DMS 273 treated with DMSO at 0.1 percent for 48 hours (cell line): ENCODE measurements around the gene RTN4RL1.
A peak's percentile ranks its signal among the peaks of the same experiment; 100 is the strongest.

Source experiments
- DNase-seq: peaks from one replicate; lab custom pipeline; 2025; lab: John Stamatoyannopoulos, UW

Gene RTN4RL1

GRCh38 chr17:1977583-1978395 lies 47.3 kb downstream of the RTN4RL1 start:
- no peak for DNase-seq

GRCh38 chr17:1976683-1977064 lies 48.5 kb downstream of the RTN4RL1 start:
- DNase-seq = no peak

GRCh38 chr17:1976000-1976682 lies 49.0 kb downstream of the RTN4RL1 start:
- no peak for DNase-seq

DNA sequence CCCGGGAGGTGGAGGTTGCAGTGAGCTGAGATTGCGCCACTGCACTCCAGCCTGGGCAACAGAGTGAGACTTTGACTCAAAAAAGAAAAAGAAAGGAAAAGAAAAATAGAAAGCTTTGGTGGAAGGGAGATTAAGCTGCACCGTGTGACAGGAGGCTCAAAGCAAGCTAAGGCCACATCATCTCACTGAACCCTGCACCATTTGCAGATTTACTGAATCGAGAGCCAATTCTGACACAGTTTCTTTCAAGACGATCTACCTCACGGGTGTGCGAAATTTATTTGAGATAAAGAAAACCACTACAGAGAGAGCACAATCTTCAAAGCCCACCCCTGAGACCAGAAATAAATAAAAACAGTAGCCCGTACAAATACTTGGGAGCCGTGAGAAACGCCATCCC lies 49.6 kb downstream of the RTN4RL1 start:
- no peak for DNase-seq

- no peak for DNase-seq
Observed at GRCh38 chr17:1972487-1973160, 52.5 kb downstream of the RTN4RL1 start.

DNA sequence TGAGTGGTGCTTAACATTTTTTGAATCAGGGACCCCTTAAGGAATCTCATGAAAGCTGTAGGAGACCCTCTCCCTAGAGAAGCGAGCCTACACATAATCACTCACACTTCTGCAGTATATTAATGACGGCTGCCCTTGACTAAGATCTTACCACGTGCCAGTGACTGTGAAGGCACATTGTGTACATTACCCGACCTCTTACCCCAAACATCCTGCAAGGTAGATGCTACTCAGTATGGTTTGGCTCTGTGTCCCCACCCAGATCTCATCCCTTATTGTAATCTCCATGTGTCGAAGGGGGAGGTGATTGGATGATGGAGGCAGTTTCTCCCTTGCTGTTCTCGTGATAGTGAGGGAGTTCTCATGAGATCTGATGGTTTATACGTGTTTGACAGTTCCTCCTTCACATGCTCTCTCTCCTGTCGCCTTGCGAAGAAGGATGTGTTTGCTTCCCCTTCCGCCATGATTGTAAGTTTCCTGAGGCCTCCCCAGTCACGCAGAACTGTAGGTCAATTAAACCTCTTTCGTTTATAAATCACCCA lies 54.2 kb downstream of the RTN4RL1 start:
- DNase-seq = no peak

- no peak for DNase-seq
Observed at GRCh38 chr17:1969712-1970111, 55.4 kb downstream of the RTN4RL1 start.

- no peak for DNase-seq
Observed at GRCh38 chr17:1967213-1967612, 57.9 kb downstream of the RTN4RL1 start.

- no peak for DNase-seq
Observed at GRCh38 chr17:1966274-1967086, 58.7 kb downstream of the RTN4RL1 start.

DNA sequence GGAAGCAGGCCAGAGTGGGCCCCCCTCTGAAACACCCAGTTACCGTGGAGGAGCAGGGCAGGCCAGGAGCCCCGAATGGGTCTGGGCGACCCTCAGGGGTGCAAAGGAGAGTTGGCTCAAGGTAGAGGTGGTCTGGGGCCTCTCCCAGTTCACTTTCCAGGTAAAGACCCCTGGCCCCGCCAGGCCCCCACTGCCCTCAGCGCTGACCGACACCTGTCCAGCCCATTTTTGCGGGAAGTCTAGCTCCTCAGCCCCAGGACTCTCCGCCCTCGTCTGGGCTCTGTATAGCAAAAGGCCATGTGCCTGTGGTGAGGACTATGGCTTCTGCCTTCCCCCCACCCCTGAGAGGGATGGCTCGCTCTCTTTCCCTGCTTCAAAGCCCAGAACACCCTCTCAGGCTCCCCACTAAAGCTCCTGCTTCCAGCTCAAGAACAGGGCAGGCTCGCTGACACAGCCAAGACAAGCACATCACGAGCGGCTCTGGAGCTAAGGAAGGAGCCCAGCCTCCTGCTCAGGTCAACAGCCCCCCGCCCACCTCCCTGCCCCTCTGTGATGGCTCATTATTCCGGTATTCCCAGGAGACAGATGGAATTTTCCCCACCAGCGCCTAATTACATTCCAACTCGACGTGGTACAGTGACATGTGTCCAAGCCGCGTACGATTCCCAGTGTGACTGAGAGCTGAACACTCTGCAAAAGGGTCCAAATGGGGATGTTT lies 59.4 kb downstream of the RTN4RL1 start:
- no peak for DNase-seq

DNA sequence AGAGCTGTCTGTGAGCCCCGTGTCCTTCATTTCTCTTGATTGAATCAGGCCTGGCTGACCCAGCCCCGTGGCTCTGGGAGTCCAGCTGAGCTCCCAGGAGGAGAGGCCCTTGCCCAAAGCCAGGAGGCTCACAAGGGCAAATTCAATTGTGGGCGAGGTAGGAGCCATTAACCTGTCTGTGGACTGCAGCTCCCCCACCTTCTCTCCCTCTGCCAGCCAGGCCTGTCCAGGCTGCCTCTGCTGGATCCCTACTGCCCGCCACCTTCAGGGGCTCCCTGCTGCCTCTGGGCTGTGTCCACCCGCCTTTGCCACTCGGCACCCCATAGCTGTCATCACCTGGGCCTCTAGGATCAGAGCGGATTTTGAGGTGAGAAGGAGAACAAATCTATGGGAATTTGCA lies 61.9 kb downstream of the RTN4RL1 start:
- DNase-seq = no peak

DNA sequence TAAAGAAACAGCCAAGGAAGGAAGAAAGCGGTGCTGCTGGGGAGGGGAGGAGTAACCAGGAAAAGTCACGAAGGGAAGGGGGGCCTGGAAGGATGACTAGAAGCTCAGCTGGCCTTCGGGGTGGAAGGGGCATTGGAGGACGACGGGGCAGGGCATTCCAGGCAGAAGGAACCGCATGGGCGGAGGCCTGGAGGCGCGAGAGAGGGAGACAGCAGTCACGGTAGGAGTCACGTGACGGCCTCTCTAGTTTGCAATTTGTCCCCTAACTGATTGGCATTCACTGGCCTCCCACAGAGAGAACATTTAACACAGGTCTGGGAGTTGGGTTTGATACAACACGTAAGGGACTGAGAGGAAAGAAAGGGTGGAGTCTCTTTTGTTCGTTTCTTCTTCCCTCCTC lies 63.9 kb downstream of the RTN4RL1 start:
- DNase-seq = no peak

- no peak for DNase-seq
Observed at GRCh38 chr17:1960545-1960912, 64.6 kb downstream of the RTN4RL1 start.

GRCh38 chr17:1959871-1960544 lies 65.1 kb downstream of the RTN4RL1 start:
- DNase-seq = no peak

GRCh38 chr17:1958134-1958881 lies 66.8 kb downstream of the RTN4RL1 start:
- DNase-seq = peak; percentile 9

DNA sequence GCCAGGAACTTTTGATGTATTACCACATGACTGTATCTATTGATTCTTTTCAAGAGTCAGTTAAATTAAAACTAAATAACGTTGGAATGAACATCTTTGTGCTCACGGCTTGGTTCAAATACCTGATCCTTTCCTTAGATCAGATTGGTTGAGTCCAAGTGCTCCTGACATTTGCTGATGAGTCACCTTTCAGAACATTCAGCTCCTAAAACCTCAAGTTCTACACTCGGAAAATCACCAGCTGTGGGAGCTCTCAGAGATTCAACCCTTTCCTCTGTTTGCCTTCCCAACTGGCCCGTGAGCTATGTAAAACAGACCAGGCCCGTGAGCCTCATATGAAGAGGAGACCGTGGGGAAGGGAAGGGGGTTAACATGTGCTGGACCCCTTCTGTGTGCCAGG lies 68.1 kb downstream of the RTN4RL1 start:
- DNase-seq = no peak

DNA sequence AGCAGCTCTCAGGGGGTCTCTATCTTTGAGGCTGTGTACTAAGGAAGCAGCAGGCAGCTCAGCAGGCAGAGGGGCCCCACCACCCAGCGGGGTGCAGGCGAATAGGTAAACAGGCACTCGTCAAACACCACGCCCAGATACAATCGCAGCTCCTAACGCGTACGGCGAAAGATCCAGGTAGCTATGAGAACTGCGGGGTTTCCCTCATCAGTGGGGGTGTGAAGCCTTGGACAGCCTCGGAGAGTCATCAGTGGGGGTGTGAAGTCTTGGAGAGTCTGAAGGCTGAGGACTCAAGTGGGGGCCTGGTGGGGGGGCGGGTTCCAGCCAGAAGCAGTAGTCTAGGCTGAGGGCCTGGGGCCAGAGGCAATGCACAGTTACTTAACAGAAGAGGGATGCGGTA lies 69.0 kb downstream of the RTN4RL1 start:
- DNase-seq = no peak

GRCh38 chr17:1953831-1954230 lies 71.3 kb downstream of the RTN4RL1 start:
- no peak for DNase-seq

DNA sequence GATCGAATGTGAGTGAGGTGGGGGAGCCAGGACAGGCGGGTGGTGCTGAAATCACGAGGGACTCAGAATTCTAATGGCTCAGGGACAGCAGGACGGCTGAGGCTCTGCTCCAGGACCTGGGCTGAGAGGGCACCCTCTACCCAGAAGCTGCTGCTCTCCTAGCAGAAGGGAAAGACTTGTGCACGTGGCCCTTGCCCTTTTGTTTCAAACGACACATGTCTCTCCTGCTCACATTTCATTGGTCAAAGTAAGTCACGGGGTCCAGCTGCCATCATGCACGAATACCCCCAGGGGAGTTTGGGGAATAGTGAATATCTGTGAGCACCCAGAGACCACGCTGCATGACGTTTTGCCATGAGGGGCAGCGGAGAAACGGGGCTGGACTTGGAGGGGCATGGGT lies 73.2 kb downstream of the RTN4RL1 start:
- DNase-seq = no peak

GRCh38 chr17:1949754-1950153 lies 75.4 kb downstream of the RTN4RL1 start:
- no peak for DNase-seq
